ENCODE measurements around the gene CCDC38. TPM values are rescaled to one million over a fixed set of nuclear protein-coding genes. Genes with fewer than 3 reads are reported as not detected.
"Not testable (repeated sequence)": the region's sequence is repeated elsewhere in the genome, so short reads cannot be mapped to it uniquely, and the experiment has no call there.

The CCDC38 gene
- total and polyA plus RNA-seq, 7 donors, result 0.04 to 0.30 (median 0.08) TPM; not detected in 4

- no peak overlapping the region for H3K4me3 ChIP-seq
- ATAC-seq (no peak), DNase-seq (no peak)
- peaks cover 0 to 9% (median 4%) of the 10 kb centered on the region in 3 donors for H3K27me3 ChIP-seq (ENCODE audit: insufficient read depth in 3 of 3, low read length in 2 of 3)
- intact Hi-C loops (cut with DNase I), result no loop called here
- no peak for TF ChIP-seq CTCF (IDR thresholded peaks at IDR 0.05)
- H3K27ac ChIP-seq, result no peak overlapping the region
- no peaks in the 10 kb centered on the region for H3K4me1 ChIP-seq
- H3K9me3 ChIP-seq, result no peaks in the 10 kb centered on the region
- WGBS, 3 donors, result 57 to 61% (median 59%) methylated on average over 8 of the region's 8 CpGs
- no peaks in the 10 kb centered on the region for H3K36me3 ChIP-seq (ENCODE audit: insufficient read depth in 1 of 2, low read depth in 1 of 2)
Measured at GRCh38 chr12:95848575-95849388, 93.6 kb downstream of the CCDC38 start.

GRCh38 chr12:95842426-95842825 is 100.0 kb downstream of the CCDC38 start:
- peak in 1 of 2 donors; percentile 21 for DNase-seq
- WGBS, 3 donors, result 61 to 94% (median 61%) methylated on average over 6 of the region's 12 CpGs
- H3K27me3 ChIP-seq (ENCODE audit: insufficient read depth in 3 of 3, low read length in 2 of 3), result peaks cover 0 to 12% (median 2%) of the 10 kb centered on the region in 3 donors
- H3K4me3 ChIP-seq; H3K36me3 ChIP-seq (ENCODE audit: insufficient read depth in 1 of 2, low read depth in 1 of 2); ATAC-seq; H3K9me3 ChIP-seq; H3K4me1 ChIP-seq; intact Hi-C loops (cut with DNase I); H3K27ac ChIP-seq: not testable (repeated sequence)

GRCh38 chr12:95838125-95838524 is 104.3 kb downstream of the CCDC38 start:
- Histone ChIP-seq H3K27me3 (ENCODE audit: insufficient read depth in 3 of 3, low read length in 2 of 3) (peaks cover 0 to under 1% (median 0%) of the 10 kb centered on the region in 3 donors), H3K27ac (no peak overlapping the region), H3K9me3 (no peaks in the 10 kb centered on the region), H3K4me1 (no peaks in the 10 kb centered on the region), H3K36me3 (ENCODE audit: insufficient read depth in 1 of 2, low read depth in 1 of 2) (no peaks in the 10 kb centered on the region), H3K4me3 (no peak overlapping the region)
- no peak for ATAC-seq
- no peak for TF ChIP-seq CTCF (IDR thresholded peaks at IDR 0.05)
- peak in 1 of 2 donors; percentile 40 for DNase-seq
- WGBS, 3 donors, result 3 to 5% (median 5%) methylated on average over 11 of the region's 11 CpGs
- intact Hi-C loops (cut with DNase I), result no loop called here

GRCh38 chr12:95837240-95838038 is 105.0 kb downstream of the CCDC38 start:
- WGBS, 3 donors, result 45 to 54% (median 49%) methylated on average over 10 of the region's 10 CpGs

More at GRCh38 chr12:95837240-95838038, 105.0 kb downstream of the CCDC38 start:
- DNase-seq (no peak), ATAC-seq (no peak)
- H3K27me3 ChIP-seq (ENCODE audit: insufficient read depth in 3 of 3, low read length in 2 of 3), result no peaks in the 10 kb centered on the region
- H3K4me1 ChIP-seq, result no peaks in the 10 kb centered on the region
- H3K36me3 ChIP-seq (ENCODE audit: insufficient read depth in 1 of 2, low read depth in 1 of 2), result no peaks in the 10 kb centered on the region
- H3K27ac ChIP-seq, result no peak overlapping the region
- no peak overlapping the region for H3K4me3 ChIP-seq
- TF ChIP-seq CTCF (IDR thresholded peaks at IDR 0.05), result no peak
- intact Hi-C loops (cut with DNase I), result no loop called here
- H3K9me3 ChIP-seq, result no peaks in the 10 kb centered on the region

Data from psoas muscle (tissue), 8 donors.